ENCODE measurements around the gene GCG.

- no peak for TF ChIP-seq CTCF (conservative IDR thresholded peaks at IDR 0.05; ENCODE audit: low read length)
- no peak for TF ChIP-seq EZH2phosphoT487 (IDR thresholded peaks at IDR 0.05; ENCODE audit: borderline replicate concordance, low read depth, low read length)
Observed at GRCh38 chr2:162159446-162159845, 7.4 kb upstream of the GCG start.

Measured in OCI-LY7 (cell line).